ENCODE results near the gene ARHGAP26. TPM values are rescaled to one million over a fixed set of nuclear protein-coding genes. Genes with fewer than 3 reads are reported as not detected.

The ARHGAP26 gene
- total RNA-seq, 4 donors from 2014 or later: 28.2 to 52.3 (median 37.9) TPM

DNA sequence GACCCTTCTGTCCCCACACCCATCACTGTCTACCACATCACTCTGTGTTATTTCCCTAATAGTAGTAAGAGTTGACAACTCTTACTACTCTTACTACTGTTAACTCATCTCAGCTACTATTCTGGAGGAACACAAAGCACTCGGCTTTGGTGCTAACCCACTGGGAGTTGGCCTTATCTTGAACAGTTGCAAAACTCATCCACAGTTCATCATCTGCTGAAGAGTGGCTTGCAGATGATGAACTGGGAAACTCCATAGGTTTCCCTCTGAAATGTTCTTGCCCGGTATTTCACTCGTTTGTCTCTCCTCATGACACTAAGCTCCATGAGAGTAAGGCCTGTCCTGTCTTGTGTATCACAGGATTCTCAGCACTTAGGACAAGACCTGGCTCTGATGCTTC, 411.9 kb downstream of the ARHGAP26 start:
- 86 to 98% methylated on average over 3 of the region's 3 CpGs for WGBS, 2 donors
- H3K27ac ChIP-seq: no peak overlapping the region
- TF ChIP-seq POLR2A (IDR thresholded peaks at IDR 0.05): no peak
- H3K9me3 ChIP-seq: no peaks in the 10 kb centered on the region
- H3K4me1 ChIP-seq: peaks cover 4 to 48% of the 10 kb centered on the region in 2 donors
- H3K36me3 ChIP-seq: no peaks in the 10 kb centered on the region
- intact Hi-C loops (cut with DNase I): no loop called here
- no peaks in the 10 kb centered on the region for H3K27me3 ChIP-seq
- no peak for DNase-seq
- no peak overlapping the region for H3K4me3 ChIP-seq (replicated peaks in 1 of 3)

DNA sequence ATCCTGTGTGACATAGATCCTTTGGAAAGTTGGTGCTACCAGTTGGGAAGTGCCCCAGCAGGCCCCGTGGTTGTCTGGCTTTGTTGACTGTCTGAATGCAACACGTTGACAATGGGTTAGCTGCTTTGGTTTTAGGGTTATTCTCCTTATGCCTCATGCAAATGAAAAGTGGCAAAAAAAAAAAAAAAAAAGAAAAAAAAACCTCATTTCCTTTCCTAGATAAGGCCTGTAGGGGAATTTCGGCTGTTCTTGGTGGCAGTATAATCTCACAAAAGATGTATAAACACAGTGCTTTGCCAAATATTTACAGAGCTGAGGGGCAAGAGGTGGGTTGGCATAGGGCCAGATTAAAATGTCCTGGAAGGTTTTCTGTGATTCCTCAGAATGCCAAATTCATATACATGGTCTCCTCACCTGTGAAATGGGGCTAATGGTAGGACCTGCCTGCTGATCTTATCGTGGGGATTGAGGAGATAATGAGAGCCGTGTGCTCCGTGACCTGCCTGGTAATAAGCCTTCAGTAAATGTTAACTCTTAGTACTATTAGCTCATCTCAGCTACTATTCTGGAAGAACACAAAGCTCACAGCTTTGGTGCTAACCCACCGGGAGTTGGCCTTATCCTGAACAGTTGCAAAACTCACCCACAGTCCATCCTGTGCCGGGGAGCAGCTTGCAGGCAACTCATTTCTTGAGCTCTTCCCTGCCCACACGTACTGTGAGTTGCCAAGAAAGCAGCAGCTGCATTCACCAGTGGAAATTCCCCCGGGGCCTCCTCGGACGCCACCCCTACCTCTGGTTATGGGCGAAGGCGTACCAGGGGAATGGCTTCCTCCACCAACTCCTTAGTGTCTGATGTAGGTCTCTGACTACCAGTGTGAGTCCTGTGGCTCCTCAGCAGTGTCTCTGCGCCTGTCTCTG, 413.0 kb downstream of the ARHGAP26 start:
- DNase-seq: no peak
- intact Hi-C loops (cut with DNase I): no loop called here
- Histone ChIP-seq H3K4me3 (replicated peaks in 1 of 3) (no peak overlapping the region), H3K9me3 (no peaks in the 10 kb centered on the region), H3K27me3 (no peaks in the 10 kb centered on the region), H3K36me3 (no peaks in the 10 kb centered on the region), H3K4me1 (peaks cover 7 to 49% of the 10 kb centered on the region in 2 donors), H3K27ac (no peak overlapping the region)
- 80 to 84% methylated on average over 15 of the region's 15 CpGs for WGBS, 2 donors
- TF ChIP-seq, protein P1, sequence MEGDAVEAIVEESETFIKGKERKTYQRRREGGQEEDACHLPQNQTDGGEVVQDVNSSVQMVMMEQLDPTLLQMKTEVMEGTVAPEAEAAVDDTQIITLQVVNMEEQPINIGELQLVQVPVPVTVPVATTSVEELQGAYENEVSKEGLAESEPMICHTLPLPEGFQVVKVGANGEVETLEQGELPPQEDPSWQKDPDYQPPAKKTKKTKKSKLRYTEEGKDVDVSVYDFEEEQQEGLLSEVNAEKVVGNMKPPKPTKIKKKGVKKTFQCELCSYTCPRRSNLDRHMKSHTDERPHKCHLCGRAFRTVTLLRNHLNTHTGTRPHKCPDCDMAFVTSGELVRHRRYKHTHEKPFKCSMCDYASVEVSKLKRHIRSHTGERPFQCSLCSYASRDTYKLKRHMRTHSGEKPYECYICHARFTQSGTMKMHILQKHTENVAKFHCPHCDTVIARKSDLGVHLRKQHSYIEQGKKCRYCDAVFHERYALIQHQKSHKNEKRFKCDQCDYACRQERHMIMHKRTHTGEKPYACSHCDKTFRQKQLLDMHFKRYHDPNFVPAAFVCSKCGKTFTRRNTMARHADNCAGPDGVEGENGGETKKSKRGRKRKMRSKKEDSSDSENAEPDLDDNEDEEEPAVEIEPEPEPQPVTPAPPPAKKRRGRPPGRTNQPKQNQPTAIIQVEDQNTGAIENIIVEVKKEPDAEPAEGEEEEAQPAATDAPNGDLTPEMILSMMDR (IDR thresholded peaks at IDR 0.05): no peak
- no peak for TF ChIP-seq POLR2A (IDR thresholded peaks at IDR 0.05)

DNA sequence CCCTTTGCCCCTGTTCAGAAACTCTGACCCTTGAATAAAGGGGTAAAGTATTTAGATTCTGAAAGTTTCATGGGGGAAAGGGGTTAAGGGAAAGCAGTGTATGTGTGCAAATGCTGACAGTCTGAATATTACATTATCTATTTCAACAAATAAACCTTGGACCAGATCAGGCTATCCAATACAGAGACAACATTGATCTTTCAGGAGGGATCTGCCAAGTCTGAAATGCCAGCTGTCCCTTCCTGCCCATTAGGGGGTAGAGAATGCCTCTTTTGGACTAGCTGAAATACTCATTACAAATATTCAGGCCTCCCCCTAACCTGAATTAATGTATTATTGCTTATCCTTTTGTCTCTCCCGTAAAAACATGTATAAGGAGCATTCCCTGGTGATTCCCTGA, 413.8 kb downstream of the ARHGAP26 start:
- DNase-seq: no peak
- WGBS, 2 donors: 92 to 100% methylated on average over 1 of the region's 1 CpG
- intact Hi-C loops (cut with DNase I): no loop called here
- no peak overlapping the region for H3K4me3 ChIP-seq (replicated peaks in 1 of 3)
- H3K4me1 ChIP-seq: peaks cover 7 to 47% of the 10 kb centered on the region in 2 donors
- no peaks in the 10 kb centered on the region for H3K36me3 ChIP-seq
- H3K27me3 ChIP-seq: no peaks in the 10 kb centered on the region
- no peak overlapping the region for H3K27ac ChIP-seq
- TF ChIP-seq, protein P1 (IDR thresholded peaks at IDR 0.05): no peak
- no peak for TF ChIP-seq POLR2A (IDR thresholded peaks at IDR 0.05)
- H3K9me3 ChIP-seq: no peaks in the 10 kb centered on the region

DNA sequence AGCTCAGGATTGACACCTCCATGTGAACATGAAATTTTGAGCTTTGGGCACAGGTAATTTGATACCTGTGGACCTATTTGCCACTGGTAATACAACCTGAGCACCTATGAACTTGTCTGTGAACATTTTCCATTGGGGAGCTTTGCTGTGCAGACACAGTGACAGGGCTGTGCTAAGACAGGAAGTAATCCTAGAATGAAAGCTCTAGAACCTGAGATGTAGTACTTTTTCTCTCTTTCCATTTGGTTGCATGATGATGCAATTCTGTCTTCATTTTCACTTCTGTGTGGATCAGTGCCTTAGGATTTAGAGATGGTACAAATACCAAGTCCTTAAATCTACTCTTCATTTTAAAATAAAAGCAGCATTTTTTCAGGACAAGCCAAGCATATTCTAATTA, 416.4 kb downstream of the ARHGAP26 start:
- Histone ChIP-seq H3K4me3 (replicated peaks in 1 of 3) (no peak overlapping the region), H3K4me1 (peaks cover 7 to 36% of the 10 kb centered on the region in 2 donors), H3K27ac (no peak overlapping the region), H3K9me3 (no peaks in the 10 kb centered on the region), H3K36me3 (no peaks in the 10 kb centered on the region), H3K27me3 (no peaks in the 10 kb centered on the region)
- no peak for DNase-seq
- intact Hi-C loops (cut with DNase I): no loop called here
- TF ChIP-seq POLR2A (IDR thresholded peaks at IDR 0.05): no peak
- TF ChIP-seq, protein P1 (IDR thresholded peaks at IDR 0.05): no peak

DNA sequence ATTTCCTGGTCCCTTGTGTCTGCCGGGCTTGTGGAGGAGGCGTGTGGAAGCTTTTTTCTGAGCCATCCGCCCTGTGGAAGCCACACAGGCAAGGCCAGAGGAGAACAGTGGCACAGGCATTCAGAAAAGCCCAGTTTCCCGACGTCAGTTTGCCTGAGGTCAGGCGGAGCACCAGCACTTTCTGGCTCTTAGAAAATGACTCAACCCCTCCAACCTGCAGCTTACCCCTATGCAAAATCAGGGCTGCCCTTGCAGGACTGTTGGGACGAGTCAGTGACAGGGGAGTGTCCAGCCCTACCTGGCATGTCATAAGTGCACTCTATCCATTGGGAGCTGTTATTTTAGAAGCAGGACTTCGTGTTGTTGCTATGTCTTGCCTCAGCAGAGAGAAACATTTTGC, 417.3 kb downstream of the ARHGAP26 start:
- no peak for TF ChIP-seq POLR2A (IDR thresholded peaks at IDR 0.05)
- TF ChIP-seq, protein P1 (IDR thresholded peaks at IDR 0.05): no peak
- Histone ChIP-seq H3K36me3 (no peaks in the 10 kb centered on the region), H3K4me3 (replicated peaks in 1 of 3) (no peak overlapping the region), H3K9me3 (no peaks in the 10 kb centered on the region), H3K4me1 (peaks cover 7 to 36% of the 10 kb centered on the region in 2 donors), H3K27ac (peak overlapping the region in 1 of 3 donors; percentile 54), H3K27me3 (no peaks in the 10 kb centered on the region)
- WGBS, 2 donors: 60% methylated on average over 6 to 8 of the region's 8 CpGs
- intact Hi-C loops (cut with DNase I): no loop called here
- peak; percentile 19 to 47 for DNase-seq
